ENCODE measurements around the gene SETBP1. TPM values are rescaled to one million over a fixed set of nuclear protein-coding genes. Genes with fewer than 3 reads are reported as not detected.

Gene SETBP1
- total and polyA plus RNA-seq, 9 of the 15 experiments (the other 6 are each of a cell fraction or from before 2014, with no cell fraction given), result under 0.01 to 0.13 (median 0.04) TPM

GRCh38 chr18:44842588-44843412, 162.1 kb downstream of the SETBP1 start (continued):
- TF ChIP-seq PBX2 (CRISPR knock-in tag; IDR thresholded peaks at IDR 0.05; ENCODE audit: low read depth) (no peak), PBX2 (tag; conservative IDR thresholded peaks at IDR 0.05; ENCODE audit: low read depth) (no peak), ZNF274 (IDR thresholded peaks at IDR 0.05; ENCODE audit: borderline replicate concordance, low read depth, low read length) (no peak), ZZZ3 (IDR thresholded peaks at IDR 0.05) (no peak), DIDO1 (tag; IDR thresholded peaks at IDR 0.05; ENCODE audit: low read depth) (no peak), ARHGAP35 (IDR thresholded peaks at IDR 0.05; ENCODE audit: partially characterized antibody) (no peak), POLR3G (IDR thresholded peaks at IDR 0.05; ENCODE audit: extremely low read depth, insufficient read length, insufficient replicate concordance) (no peak), EP300 (IDR thresholded peaks at IDR 0.05; ENCODE audit: low read length) (no peak), ZNF507 (tag; conservative IDR thresholded peaks at IDR 0.05) (no peak)
